Measurements from ENCODE around the gene LUC7L3. TPM values are rescaled to one million over a fixed set of nuclear protein-coding genes. Genes with fewer than 3 reads are reported as not detected.

The LUC7L3 gene
- total RNA-seq, 4 donors from 2014 or later = 44.2 to 88.7 (median 55.2) TPM

GRCh38 chr17:50770346-50770745 is 50.9 kb downstream of the LUC7L3 start:
- no peak for ATAC-seq (ENCODE audit: low FRiP score)
- DNase-seq (ENCODE audit: low spot score) = no peak
- TF ChIP-seq CTCF (IDR thresholded peaks at IDR 0.05) = no peak

- no peak for ATAC-seq (ENCODE audit: low FRiP score)
- no peak for DNase-seq (ENCODE audit: low spot score)
- no peak for TF ChIP-seq CTCF (IDR thresholded peaks at IDR 0.05)
Observed at GRCh38 chr17:50771991-50772785, 52.8 kb downstream of the LUC7L3 start.

DNA sequence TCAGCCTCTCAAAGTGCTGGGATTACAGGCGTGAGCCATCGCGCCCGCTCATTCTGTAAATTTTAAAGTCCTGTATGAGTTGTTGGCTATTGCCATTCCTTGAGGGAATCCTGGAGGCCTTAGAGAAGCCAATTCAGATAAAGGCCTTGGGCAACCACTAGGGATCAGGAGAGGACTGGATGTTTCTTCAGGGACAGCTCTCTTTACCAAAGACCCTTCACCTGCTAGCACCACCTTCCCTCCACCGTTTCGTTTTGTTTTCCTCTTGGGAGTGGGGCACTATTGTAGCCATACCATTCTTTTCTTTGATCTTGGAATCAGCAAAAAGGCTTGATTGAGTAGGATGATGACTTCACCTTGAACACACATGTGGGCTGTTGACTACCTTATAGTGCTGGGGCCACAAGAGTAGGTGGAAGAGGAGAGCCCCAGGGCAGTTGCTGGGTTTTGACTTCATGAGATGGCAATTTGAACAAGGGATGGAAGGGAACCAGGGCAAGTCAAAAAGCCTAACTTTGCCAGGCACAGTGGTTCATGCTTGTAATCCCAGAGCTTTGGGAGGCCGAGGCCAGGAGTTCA is 54.9 kb downstream of the LUC7L3 start:
- no peak for TF ChIP-seq CTCF (IDR thresholded peaks at IDR 0.05)
- ATAC-seq (ENCODE audit: low FRiP score) = no peak
- no peak for DNase-seq (ENCODE audit: low spot score)

DNA sequence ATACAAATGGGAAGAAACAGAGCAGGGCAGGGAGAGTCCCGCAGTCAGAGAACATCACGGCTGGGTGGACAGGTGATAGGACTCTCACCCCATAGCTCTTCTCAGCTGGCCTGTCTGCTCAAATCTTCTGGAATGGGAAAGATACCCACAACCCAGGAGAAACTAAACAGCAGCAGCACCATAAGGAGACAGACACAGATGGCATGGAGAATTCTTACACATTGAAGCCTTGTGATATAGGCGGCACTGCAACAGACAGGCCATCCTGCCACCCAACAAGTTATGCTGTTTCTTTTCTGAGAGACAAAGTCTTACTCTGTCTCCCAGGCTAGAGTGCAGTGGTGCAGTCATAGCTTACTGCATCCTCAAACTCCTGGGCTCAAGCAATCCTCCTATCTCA is 56.5 kb downstream of the LUC7L3 start:
- ATAC-seq (ENCODE audit: low FRiP score) (no peak), DNase-seq (ENCODE audit: low spot score) (no peak)
- TF ChIP-seq CTCF (IDR thresholded peaks at IDR 0.05) = no peak

GRCh38 chr17:50778471-50778870 is 59.1 kb downstream of the LUC7L3 start:
- no peak for TF ChIP-seq CTCF (IDR thresholded peaks at IDR 0.05)
- DNase-seq (ENCODE audit: low spot score) (no peak), ATAC-seq (ENCODE audit: low FRiP score) (no peak)

GRCh38 chr17:50778988-50779387 is 59.6 kb downstream of the LUC7L3 start:
- no peak for DNase-seq (ENCODE audit: low spot score)
- TF ChIP-seq CTCF (IDR thresholded peaks at IDR 0.05) = no peak
- ATAC-seq (ENCODE audit: low FRiP score) = no peak
